GM12875 (cell line): ENCODE results near the gene TAF3.
A peak's percentile ranks its signal among the peaks of the same experiment; 100 is the strongest.

ENCODE experiments used
- H3K4me3 ChIP-seq: one replicate; pipeline ENCODE4 v1.5.1; 2011; ENCODE audit warnings: low read depth, low read length, control low read depth
- TF ChIP-seq, protein P1 (sequence below): IDR thresholded peaks from 2 replicates; pipeline ENCODE4 v1.5.1; 2011; ENCODE audit warnings: low read depth, mild to moderate bottlenecking, control low read depth, inconsistent platforms, low read length, moderate library complexity, borderline replicate concordance; ENCODE audit not compliant: insufficient read depth

TAF3 gene

DNA sequence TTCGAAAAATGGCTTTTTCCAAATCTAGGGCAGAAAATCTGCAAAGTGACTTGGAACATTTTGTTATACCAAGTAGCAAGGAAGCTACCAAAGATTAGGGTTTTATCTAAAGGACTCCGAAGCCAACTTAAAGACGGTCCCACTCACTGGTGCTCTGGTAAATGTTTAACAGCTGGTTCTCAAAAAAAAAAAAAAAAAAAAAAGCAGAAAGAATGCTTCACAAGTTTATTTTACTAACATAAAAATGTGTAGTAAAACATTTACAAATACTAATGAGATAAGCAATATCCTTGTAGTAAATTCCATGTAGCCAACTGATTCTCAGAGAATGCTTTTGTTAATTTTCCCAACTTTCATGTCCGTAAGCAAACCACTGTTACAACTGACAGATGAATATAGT lies 38.4 kb downstream of the TAF3 start:
- TF ChIP-seq, protein P1, sequence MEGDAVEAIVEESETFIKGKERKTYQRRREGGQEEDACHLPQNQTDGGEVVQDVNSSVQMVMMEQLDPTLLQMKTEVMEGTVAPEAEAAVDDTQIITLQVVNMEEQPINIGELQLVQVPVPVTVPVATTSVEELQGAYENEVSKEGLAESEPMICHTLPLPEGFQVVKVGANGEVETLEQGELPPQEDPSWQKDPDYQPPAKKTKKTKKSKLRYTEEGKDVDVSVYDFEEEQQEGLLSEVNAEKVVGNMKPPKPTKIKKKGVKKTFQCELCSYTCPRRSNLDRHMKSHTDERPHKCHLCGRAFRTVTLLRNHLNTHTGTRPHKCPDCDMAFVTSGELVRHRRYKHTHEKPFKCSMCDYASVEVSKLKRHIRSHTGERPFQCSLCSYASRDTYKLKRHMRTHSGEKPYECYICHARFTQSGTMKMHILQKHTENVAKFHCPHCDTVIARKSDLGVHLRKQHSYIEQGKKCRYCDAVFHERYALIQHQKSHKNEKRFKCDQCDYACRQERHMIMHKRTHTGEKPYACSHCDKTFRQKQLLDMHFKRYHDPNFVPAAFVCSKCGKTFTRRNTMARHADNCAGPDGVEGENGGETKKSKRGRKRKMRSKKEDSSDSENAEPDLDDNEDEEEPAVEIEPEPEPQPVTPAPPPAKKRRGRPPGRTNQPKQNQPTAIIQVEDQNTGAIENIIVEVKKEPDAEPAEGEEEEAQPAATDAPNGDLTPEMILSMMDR: no peak
- H3K4me3 ChIP-seq: no peak overlapping the region

DNA sequence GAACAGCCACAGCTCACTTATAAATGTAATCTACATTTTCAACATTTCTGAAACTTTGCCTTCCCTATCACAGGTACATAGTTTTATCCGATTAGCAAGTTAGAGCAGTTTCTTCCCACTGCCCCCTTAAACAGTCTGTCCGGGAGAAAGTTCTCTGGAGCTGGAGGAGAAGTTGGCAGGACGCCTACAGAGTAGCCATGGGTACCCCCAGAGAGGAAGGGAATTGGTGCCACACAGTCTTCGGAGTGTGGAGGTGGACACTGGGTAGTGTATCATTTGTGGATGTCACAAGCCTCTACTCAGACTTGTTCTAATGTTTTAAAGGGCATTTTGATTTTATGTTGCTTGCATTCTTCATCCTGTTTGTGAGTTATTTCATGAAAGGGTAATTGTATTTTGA lies 39.0 kb downstream of the TAF3 start:
- TF ChIP-seq, protein P1: no peak

DNA sequence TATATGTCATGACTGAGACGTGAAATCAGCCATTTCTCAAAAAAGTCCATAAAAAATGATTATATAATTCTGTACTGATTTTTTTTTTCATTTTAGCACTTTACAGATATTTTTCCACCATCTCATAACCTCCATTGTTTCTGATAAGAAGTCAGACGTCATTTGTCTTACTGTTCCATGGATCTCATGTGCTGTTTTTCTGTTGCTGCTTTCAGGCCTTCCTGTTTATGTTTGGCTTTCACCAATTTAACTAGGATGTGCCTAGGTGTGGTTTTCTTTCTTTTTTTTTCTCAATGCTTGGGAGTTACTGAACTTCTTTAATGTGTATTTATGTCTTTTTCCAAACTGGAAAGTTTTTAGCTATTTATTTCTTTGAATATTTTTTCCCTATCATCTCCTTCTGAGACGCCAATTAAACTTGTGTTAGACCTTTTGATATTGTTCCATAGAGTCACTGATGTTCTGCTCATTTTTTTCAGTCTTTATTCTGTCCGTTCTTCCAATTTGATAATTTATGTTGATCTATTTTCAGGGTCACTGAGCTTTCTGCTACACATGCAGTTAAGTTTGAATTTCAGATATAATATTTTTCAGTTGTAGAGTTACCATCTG lies 43.3 kb downstream of the TAF3 start:
- TF ChIP-seq, protein P1: no peak
- no peak overlapping the region for H3K4me3 ChIP-seq

More for the DNA sequence above, 39.0 kb downstream of the TAF3 start:
- H3K4me3 ChIP-seq: no peak overlapping the region

DNA sequence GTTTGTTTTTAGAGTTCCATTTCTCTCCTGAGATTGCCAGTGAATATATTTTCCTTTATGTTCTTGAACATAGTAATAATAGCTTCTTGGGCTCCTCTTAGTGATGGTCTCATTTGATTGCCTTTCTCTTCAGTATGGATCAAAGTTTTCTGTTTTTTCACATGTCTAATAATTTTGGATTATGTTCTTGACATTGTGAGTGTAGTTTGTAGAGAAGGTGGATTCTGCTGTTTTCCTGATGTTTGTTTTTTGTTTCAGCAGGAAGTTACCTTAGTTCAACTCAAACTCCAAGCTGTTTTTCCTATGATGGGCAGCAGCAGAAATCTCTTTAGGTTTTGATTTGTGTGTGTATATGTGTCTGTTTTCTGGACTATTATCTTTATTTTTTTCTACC lies 43.8 kb downstream of the TAF3 start:
- TF ChIP-seq, protein P1: no peak
- H3K4me3 ChIP-seq: no peak overlapping the region

DNA sequence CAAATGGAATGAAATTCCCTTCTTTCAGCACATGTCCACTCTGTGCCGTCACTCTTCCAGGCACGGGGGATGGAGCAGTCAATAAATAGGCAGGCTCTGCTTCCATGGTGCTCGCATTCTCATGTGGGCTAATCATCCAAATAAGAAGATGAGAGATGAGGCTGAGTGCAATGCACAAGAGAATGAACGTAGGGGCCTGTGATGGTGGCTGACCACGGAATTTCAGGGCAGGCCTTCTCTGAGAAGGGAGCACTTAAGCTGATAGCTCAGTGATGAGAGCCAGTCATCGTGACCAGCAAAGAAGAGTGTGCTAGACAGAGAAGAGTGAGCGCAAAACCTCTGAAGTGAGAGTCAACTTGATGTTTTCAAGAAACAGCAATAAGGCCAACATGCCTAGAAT lies 47.9 kb downstream of the TAF3 start:
- TF ChIP-seq, protein P1: no peak
- H3K4me3 ChIP-seq: no peak overlapping the region

DNA sequence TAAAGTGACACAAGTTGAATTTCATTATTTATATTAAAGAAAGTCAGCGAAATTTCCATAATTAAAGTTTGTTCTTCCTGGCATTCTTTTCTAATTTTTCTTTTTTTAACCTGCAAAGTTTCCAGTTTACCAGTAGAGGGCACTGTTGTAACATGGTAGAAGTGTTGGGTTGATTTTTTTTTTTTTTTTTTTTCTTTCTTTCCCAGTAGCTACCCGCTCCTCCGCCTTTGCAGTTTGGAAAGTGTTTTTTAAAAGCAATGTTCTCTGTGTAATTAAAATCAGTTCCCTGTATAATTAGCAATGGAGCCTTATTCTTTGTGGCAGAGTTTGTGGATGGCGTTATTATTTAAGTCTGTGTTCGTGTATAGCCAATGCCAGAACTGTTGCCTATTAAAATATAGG lies 53.7 kb downstream of the TAF3 start:
- H3K4me3 ChIP-seq: peak overlapping the region; percentile 6
- TF ChIP-seq, protein P1: peak; percentile 30; the same call in 1 of the 2 replicates

DNA sequence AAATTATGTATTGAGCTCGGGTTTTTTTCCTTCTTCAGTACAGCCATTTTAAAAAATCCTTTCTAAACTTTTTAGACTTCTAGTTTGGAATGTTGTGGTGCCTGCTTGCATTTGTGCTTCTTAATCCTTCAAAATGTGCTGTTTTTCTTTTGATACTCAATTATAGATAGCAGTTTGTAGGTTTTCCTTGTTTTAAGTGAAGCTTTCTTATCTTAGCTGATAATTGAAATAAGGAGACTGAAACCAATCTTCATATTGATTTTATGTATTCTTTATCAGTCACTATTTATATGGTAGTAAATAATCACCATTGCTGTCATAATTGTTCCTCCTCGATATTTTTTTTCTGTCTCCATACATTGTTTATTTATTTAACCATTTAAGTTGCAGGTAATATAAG lies 56.6 kb downstream of the TAF3 start:
- TF ChIP-seq, protein P1: no peak
- no peak overlapping the region for H3K4me3 ChIP-seq
